GM19023 (cell line): ENCODE data around the gene FAM83E.

Experiments
- ATAC-seq: cut with Tn5 transposase; IDR thresholded peaks from one replicate; pipeline ENCODE4 v1.9.1; 2021; ENCODE audit warnings: mild to moderate bottlenecking, moderate library complexity; ENCODE audit not compliant: unreplicated experiment

The FAM83E gene

GRCh38 chr19:48629297-48629598, 14.4 kb upstream of the FAM83E start:
- no peak for ATAC-seq

DNA sequence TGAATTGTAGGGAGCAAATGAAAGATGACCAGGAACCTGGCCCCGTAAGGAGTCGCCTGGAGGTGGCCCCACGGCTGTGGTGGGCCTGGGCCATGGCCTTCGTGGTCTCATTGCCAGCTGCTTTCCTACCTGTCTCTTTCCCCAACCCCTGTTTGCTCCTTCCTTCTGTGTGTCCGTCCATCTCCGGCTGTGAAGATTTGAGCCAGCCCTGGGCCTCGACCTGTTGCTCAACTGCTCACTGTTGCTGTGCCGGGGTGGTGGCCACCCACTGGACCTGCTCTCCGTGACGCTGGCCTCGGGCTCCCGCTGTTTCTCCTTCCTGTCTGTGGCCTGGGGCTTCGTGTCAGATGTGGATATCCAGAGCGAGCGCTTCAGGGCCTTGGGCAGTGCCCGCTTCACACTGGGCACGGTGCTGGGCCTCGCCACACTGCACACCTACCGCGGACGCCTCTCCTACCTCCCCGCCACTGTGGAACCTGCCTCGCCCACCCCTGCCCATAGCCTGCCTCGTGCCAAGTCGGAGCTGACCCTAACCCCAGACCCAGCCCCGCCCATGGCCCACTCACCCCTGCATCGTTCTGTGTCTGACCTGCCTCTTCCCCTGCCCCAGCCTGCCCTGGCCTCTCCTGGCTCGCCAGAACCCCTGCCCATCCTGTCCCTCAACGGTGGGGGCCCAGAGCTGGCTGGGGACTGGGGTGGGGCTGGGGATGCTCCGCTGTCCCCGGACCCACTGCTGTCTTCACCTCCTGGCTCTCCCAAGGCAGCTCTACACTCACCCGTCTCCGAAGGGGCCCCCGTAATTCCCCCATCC, 13.8 kb upstream of the FAM83E start:
- ATAC-seq = no peak

DNA sequence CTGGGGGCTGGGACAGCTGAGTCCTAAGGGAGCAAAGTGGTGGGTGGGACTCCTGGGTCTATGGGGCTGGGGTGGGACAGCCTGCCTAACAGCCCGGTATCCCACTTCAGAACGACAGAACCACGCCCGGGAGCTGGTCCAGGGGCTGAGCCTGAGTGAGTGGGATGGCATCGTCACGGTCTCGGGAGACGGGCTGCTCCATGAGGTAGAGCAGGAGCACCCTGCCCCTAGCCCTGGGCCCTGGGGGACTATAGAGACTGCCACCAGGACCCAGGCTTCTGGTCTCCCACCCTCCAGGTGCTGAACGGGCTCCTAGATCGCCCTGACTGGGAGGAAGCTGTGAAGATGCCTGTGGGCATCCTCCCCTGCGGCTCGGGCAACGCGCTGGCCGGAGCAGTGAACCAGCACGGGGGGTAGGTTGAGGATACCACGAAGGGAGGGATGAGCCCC, 13.0 kb upstream of the FAM83E start:
- ATAC-seq = no peak

DNA sequence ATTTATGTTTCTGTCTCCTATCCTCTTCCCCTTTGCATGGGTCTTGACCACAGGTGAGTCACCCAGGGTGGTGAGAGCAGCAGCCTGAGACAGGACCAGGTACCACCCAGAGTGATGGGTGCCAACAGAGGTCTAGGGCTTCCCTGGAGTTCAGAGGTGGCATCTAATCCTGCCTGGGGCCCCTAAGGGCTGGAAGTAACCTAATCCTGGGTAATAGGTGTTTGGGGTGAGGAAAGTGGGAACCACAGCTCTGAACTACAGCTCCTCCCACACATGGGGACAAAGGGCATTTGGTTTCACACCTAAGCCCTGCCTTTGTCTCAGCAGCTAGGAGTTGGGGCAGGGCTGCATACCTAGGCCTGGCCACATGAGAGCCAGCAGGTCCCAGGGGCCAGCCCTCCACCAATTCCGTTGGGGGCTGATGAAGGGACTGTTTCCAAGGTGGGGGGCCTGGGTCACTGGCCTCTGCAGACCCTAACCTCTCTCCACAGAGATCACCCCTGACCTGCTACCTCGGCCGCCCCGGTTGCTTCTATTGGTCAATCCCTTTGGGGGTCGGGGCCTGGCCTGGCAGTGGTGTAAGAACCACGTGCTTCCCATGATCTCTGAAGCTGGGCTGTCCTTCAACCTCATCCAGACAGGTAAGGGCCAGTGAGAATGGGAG, 12.5 kb upstream of the FAM83E start:
- ATAC-seq = no peak

GRCh38 chr19:48625891-48626327, 11.0 kb upstream of the FAM83E start:
- ATAC-seq = no peak

DNA sequence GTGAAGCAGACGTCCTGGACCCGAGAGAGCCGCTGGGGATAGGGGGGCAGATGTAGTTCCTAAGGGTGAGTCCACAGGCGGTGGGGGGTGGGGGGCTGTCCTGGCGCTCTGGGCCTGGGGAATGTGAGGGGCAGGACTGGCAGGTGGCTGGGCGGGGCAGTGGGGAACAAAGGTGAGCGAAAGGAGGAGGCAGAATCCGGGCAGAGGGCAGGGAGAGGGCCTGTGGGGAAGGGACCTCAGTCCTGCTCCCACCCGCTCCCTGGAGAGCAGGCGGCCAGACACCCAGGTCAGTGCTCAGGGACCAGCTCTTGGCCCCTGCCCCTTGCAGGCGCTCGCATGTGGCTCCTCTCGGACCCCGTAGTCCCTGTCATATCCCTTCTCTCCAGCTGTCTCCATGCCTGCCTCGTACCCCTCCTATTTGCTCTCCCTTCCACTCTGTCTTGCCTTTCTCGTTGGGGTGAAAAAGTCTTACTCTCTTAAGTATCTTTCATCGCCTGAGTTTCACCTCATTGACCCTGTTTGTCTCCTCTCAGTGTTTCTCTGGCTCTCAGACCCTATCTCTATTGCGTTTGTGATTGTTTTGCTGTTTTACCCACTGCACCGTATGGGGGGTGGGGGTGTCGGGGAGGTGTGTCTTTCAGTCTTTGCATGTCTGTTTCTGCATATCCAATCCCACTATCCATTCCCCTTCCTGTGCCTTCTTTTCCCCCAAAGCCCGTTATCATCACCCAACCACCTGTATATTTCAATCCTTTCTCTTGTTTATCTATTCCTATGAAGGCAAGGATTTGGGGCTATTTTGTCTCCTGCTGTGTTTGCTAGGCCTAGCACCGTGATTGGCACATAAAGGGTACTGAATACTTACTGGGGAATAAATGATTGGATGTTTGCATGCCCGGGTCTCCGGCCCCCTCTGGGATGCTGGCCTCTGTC, 10.2 kb upstream of the FAM83E start:
- no peak for ATAC-seq

GRCh38 chr19:48624067-48624594, 9.3 kb upstream of the FAM83E start:
- ATAC-seq = peak; percentile 69

- no peak for ATAC-seq
These were observed 8.7 kb upstream of the FAM83E start for GRCh38 chr19:48623556-48624066.

DNA sequence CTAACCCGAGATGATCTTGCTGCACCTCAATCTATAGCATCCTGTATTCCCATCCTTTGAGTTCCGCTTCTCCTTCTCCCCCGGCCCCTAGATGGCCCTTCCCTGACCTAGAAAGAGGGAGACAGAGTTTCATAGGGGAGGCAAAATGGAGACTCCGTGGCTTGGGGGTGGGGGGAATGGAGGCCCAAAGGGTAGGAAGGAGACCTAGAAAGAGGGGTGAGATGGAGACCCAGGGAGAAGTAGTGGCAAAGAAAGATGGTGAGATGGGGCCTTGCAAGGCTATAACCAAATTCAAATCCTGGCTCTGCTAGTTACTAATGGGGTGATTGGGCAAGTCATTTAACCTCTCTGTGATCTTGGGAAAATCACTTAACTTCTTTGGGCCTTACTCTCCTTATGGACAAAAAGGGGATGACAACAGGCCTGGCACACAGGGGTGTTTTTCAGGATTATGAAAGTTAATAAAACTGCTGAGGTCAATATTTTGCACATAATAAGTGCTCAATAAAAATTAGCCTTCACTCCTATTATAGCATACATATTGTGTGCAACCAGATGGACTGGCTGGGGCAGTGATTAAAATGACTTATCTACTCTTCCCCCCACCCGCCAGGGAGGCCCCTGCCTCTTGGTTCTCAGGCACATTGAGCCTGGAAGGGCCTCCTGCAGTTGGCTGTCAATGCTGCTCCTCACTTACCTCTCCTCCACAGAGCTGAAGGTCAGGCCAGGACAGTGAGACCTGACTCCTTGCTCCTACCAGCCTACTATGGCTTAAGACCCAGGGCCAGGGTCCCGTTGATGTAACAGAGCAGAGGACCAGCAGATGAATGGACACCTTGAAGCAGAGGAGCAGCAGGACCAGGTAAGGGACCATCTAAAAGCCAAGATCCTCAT, 5.1 kb upstream of the FAM83E start:
- no peak for ATAC-seq

DNA sequence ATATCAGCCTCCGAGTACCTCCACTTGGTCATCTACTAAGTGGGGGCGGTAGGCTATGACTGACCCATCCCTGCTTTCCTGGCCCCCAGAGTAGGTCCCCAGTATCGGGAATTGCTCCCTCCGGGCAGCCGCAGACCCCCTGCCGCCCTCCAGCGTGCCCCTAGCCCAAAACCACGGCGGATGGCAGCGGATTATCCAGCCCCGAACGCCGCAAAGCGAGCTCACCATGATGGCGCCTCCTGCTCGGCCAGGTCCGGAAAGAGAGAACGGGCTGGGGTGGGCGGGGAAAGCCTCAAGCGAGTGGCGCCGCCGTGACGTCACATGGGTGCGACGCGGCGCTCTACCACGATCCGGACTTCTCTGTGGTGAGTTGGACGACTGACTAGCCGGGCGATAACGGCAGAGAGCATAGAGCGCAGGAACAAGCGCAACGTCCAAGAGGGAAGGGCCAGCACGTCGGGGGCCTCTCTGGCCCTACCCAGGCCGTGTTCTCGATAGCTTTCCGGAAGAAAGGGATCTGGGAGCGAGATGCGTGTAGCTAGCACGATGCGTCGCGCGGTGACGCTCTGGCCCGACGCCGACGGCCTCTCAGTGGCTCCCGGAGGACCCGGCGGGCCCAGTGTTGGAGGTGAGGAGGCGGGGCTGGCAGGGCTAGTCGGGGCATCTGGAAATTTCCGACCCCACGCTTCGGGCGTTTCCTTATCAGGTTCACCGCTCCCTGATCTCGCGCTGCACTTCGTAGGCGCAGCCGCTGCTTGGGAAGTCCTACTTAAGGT, 4.2 kb upstream of the FAM83E start, which contains the start of the genes RPL18 and SPHK2:
Gene RPL18, minus strand, starts transcription at position 263 of the 776 bp plus-strand sequence. Its CDS starts 35 bp downstream, at position 228.
Gene SPHK2, plus strand, starts transcription at position 591 of the 776 bp plus-strand sequence. CDS start 1,009 bp downstream, outside the sequence.
- ATAC-seq = peak; percentile 81

DNA sequence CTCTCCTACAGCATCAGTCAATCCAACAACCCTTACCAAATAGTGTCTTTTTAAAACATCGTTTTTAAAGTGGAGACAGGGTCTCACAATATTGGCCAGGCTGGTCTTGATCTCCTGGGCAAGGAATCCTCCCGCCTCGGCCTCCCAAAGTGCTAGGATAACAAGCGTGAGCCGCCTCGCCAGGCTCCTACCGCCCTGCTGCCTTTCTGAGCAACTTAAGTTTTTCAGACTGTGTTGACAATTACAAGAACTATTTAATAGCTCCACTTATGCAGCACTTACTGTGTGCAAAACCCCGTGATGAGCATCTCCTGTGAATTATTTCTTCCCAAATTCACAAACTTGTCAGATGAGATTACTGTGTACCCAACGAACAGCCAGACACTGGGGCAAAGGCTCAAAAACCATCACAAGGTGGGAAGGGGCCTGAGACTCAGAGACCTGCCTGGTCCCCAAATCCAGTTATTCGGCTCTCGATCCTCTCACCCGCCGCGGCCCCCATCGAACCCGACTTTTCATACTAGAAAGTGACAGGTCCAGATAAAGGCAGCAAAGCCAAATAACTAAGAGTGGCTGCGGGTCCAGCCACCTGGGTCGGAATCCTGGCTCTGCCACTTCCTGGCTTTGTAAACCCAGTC, 3.5 kb upstream of the FAM83E start:
- no peak for ATAC-seq

DNA sequence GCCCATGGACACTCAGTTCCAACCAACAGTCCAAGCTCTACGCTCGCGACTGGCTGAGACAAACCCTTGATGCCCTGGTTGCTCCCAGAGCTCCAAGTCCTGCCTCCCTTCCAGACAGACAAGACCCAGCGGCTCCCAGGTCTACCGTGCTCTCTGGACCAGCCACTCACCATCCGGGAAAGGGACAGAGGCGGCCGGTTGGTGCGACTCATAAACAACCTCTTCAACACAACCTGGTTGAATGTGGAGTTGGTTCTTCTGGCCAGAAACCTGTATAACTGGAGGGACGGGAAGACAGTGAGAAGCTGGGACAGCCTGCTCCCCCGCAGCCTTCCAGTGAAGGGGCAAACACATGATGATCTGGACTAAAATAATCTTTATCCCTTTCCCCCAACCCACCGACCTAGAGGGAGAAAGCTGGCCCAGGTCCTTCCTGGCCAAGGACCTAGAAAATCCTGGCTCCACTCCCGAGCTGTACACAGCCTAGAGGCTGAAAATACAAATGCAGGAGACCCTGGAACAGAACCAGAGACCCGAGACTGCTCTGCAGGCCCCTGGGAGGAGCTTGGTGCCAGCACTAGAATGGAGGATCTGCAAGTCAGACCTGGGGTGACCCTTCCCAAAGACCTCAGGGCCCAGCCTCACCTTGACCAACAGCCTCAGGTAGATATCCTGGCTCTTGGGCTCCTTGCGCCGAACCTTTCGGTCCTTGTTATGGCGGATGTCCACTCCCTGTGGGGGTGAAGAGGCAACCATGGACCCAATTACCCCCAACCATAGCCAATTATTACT, 2.5 kb upstream of the FAM83E start:
- no peak for ATAC-seq

DNA sequence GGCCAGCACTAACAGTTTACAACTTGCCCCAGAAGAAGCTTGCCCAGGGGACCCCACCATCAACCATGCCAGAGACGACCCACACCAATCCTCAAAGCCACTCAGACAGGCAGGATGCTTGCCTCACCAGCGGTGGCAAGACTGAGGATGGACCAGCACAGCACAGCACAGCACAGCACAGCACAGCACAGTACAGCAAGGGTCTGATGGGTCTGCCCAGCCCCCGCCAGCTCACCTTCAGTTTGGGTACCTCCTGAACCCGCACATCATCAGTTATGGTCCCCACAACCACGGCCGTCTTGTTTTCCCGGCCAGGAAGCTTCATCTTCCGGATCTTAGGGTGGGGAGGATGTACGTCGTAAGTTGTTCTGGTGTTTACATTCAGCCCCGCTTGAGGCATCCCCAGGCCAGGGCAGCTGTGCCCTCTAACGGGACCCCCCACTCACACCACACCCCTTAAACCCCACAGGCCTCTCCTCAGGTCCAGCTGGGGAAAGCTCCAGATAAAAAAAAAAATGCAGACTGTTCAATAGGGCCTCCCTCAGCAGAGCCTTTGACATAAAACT, 1.7 kb upstream of the FAM83E start:
- no peak for ATAC-seq

- no peak for ATAC-seq
These were observed 1.2 kb upstream of the FAM83E start for GRCh38 chr19:48616041-48616436.

DNA sequence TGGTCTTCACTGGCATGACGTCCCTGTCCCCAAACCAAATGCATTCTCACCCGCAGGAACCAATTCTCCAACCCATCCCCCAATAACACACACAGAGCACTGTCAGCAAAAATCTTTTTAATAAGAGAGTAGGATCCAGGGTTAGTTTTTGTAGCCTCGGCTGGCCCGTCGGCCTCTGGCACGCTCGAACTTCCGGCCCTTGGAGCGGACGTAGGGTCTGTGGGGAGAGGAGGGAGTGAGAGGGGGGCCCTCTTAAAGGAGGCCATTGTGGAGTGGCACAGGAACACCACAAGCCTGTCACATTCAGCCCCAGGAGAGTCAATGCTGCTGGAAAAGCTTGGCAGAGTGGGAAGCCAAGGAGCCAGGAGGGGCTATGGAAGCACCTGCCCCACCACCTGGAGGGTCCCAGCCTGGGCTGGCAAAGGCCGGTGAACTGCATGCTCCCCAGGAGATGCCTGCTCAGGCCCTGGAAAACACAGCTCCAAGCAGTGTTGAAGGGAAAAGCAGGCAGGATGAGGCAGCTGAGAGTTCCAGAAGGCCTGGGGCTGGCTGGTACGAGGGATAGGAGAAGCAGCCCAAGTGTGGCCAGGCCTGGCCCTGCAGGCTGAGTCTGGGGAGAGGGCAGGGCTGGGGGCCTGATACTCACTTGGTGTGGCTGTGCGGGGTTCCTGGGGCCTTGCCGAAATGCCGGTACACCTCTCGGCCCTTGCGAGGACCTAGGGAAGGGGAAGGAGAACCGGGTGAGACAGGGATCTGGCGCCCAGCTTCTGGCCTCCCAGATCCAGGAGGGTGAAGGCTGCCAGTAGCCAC, 560 bp upstream of the FAM83E start:
- no peak for ATAC-seq

- ATAC-seq = no peak
These were observed 932 bp downstream of the FAM83E start for GRCh38 chr19:48613852-48614435.
